Measurements from ENCODE around the gene PLCD3. TPM values are rescaled to one million over a fixed set of nuclear protein-coding genes. Genes with fewer than 3 reads are reported as not detected.

Gene PLCD3
- total and polyA plus RNA-seq, 2 of the 4 experiments (the other 2 are of a cell fraction) = 5.6 to 36.6 TPM

DNA sequence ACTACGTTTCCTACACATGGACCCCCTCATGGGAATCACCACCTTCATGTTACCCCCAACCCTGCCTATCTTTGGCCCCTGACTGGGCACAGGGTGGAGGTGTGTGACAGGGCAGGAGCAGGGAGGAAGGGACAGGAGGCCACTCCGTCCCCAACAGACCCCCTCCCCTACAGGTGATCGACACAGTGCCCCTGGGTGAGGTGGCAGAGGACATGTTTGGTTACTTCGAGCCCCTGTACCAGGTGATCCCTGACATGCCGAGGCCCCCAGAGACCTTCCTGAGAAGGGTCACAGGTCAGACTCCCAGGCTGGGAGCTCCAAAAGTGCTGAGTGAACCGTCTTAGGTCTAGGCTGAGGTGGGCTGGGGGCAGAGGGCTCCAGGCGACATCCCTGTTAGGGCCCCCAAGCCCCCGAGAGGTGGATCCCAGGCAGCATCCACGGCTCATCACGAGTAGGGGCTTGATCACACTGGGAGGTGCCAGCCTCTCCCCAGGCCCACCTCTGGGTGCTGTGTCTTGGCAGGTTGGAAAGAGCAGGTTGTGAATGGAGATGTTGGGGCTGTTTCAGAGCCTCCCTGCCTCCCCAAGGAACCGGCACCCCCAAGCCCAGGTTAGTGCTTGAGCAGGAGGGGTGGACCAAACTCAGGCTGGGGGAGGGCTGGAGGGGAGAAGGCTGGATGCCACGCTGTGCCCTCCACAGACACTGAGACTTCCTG, 4.7 kb upstream of the PLCD3 start (continued):
- TF ChIP-seq, protein P1, sequence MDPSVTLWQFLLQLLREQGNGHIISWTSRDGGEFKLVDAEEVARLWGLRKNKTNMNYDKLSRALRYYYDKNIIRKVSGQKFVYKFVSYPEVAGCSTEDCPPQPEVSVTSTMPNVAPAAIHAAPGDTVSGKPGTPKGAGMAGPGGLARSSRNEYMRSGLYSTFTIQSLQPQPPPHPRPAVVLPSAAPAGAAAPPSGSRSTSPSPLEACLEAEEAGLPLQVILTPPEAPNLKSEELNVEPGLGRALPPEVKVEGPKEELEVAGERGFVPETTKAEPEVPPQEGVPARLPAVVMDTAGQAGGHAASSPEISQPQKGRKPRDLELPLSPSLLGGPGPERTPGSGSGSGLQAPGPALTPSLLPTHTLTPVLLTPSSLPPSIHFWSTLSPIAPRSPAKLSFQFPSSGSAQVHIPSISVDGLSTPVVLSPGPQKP (IDR thresholded peaks at IDR 0.05; ENCODE audit: borderline replicate concordance, low read depth, low read length) = no peak
- TF ChIP-seq NFE2L2 (IDR thresholded peaks at IDR 0.05; ENCODE audit: low read depth, low read length) (no peak), MAFK (IDR thresholded peaks at IDR 0.05; ENCODE audit: low read depth, low read length) (no peak), RCOR1 (IDR thresholded peaks at IDR 0.05; ENCODE audit: insufficient replicate concordance, low read length) (no peak), BHLHE40 (IDR thresholded peaks at IDR 0.05; ENCODE audit: low read depth, low read length) (no peak), RFX5 (IDR thresholded peaks at IDR 0.05; ENCODE audit: low read depth, low read length) (no peak)
- TF ChIP-seq, protein P2, sequence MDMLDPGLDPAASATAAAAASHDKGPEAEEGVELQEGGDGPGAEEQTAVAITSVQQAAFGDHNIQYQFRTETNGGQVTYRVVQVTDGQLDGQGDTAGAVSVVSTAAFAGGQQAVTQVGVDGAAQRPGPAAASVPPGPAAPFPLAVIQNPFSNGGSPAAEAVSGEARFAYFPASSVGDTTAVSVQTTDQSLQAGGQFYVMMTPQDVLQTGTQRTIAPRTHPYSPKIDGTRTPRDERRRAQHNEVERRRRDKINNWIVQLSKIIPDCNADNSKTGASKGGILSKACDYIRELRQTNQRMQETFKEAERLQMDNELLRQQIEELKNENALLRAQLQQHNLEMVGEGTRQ (IDR thresholded peaks at IDR 0.05; ENCODE audit: low read depth, low read length) = no peak
